NT2/D1 (cell line): ENCODE data around the gene PPP1R9A.
"Not testable (repeated sequence)": the region's sequence is repeated elsewhere in the genome, so short reads cannot be mapped to it uniquely, and the experiment has no call there.

Source experiments
- DNase-seq: peaks from one replicate; pipeline ENCODE4 v3.0.0-alpha.2; 2011; ENCODE audit warnings: low read depth, low spot score
- H3K27me3 ChIP-seq: 2 replicates; pipeline ENCODE4 v1.6.0; 2011; ENCODE audit warnings: mild to moderate bottlenecking; ENCODE audit not compliant: insufficient read length, insufficient read depth
- H3K36me3 ChIP-seq: 2 replicates; pipeline ENCODE4 v1.6.1; 2011; ENCODE audit warnings: mild to moderate bottlenecking, low read length, mixed read lengths; ENCODE audit not compliant: insufficient read depth, insufficient read length
- H3K4me1 ChIP-seq: 2 replicates; pipeline ENCODE4 v1.5.1; 2011; ENCODE audit not compliant: insufficient read depth, insufficient read length
- H3K4me3 ChIP-seq: 2 replicates; pipeline ENCODE4 v1.5.1; 2011; ENCODE audit warnings: low read depth; ENCODE audit not compliant: insufficient read length
- H3K9ac ChIP-seq: 2 replicates; pipeline ENCODE4 v1.6.0; 2011; ENCODE audit warnings: low read depth; ENCODE audit not compliant: insufficient read length
- H3K9me3 ChIP-seq: 2 replicates; pipeline ENCODE4 v1.5.1; 2011; ENCODE audit warnings: mild to moderate bottlenecking, low read length; ENCODE audit not compliant: insufficient read depth
- SUZ12 ChIP-seq: IDR thresholded peaks from 2 replicates; pipeline ENCODE4 v1.6.1; 2011; ENCODE audit not compliant: insufficient read length, insufficient read depth; ENCODE audit errors: extremely low read depth
- YY1 ChIP-seq: IDR thresholded peaks from 2 replicates; pipeline ENCODE4 v1.6.1; 2011; ENCODE audit not compliant: insufficient read length, insufficient read depth
- ZNF274 ChIP-seq: IDR thresholded peaks from 2 replicates; pipeline ENCODE4 v1.6.1; 2011; ENCODE audit warnings: mild to moderate bottlenecking, low read depth, low read length

The PPP1R9A gene

GRCh38 chr7:94980418-94981142 is 73.2 kb downstream of the PPP1R9A start:
- H3K9me3 ChIP-seq, result no peaks in the 10 kb centered on the region
- no peaks in the 10 kb centered on the region for H3K27me3 ChIP-seq
- H3K36me3 ChIP-seq, result no peaks in the 10 kb centered on the region
- DNase-seq, result no peak
- H3K4me3 ChIP-seq, result no peak overlapping the region
- H3K9ac ChIP-seq, result no peak overlapping the region
- no peaks in the 10 kb centered on the region for H3K4me1 ChIP-seq
- TF ChIP-seq SUZ12 (no peak), YY1 (no peak), ZNF274 (no peak)

- no peak overlapping the region for H3K9ac ChIP-seq
- no peaks in the 10 kb centered on the region for H3K36me3 ChIP-seq
- no peak overlapping the region for H3K4me3 ChIP-seq
- no peaks in the 10 kb centered on the region for H3K27me3 ChIP-seq
- TF ChIP-seq SUZ12 (no peak), ZNF274 (no peak), YY1 (no peak)
- no peak for DNase-seq
- H3K9me3 ChIP-seq, result no peaks in the 10 kb centered on the region
- no peaks in the 10 kb centered on the region for H3K4me1 ChIP-seq
Observed at GRCh38 chr7:94995921-94996320, 88.5 kb downstream of the PPP1R9A start.

DNA sequence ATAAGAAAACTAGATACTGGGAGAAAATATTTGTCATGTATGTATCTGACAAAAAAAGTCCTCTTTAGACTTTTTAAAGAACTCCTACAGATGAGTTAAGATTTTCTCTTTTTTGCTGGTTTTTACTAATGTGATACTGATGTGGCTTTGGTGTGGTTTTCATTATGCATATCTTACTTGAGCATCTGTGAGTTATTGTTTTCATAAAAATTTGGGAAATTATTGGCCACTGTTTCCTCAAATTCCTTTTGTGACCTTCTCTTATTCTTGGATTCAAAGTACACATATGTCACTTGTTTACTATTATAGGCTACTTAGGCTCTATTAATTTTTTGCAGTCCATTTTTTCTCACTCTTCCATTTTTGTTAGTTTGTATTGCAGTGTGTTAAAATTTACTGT is 89.0 kb downstream of the PPP1R9A start:
- Histone ChIP-seq H3K4me3 (no peak overlapping the region), H3K36me3 (no peaks in the 10 kb centered on the region), H3K9me3 (no peaks in the 10 kb centered on the region), H3K27me3 (no peaks in the 10 kb centered on the region), H3K4me1 (no peaks in the 10 kb centered on the region), H3K9ac (no peak overlapping the region)
- no peak for DNase-seq
- TF ChIP-seq YY1, result no peak
- no peak for TF ChIP-seq SUZ12
- no peak for TF ChIP-seq ZNF274

GRCh38 chr7:94997547-94997946 is 90.2 kb downstream of the PPP1R9A start:
- no peak for DNase-seq
- no peaks in the 10 kb centered on the region for H3K36me3 ChIP-seq
- H3K9me3 ChIP-seq, result no peaks in the 10 kb centered on the region
- H3K4me3 ChIP-seq, result no peak overlapping the region
- TF ChIP-seq SUZ12 (no peak), ZNF274 (no peak), YY1 (no peak)
- H3K4me1 ChIP-seq, result no peaks in the 10 kb centered on the region
- H3K9ac ChIP-seq, result no peak overlapping the region
- no peaks in the 10 kb centered on the region for H3K27me3 ChIP-seq

GRCh38 chr7:94998266-94999068 is 91.1 kb downstream of the PPP1R9A start:
- H3K36me3 ChIP-seq, result no peaks in the 10 kb centered on the region
- no peak overlapping the region for H3K9ac ChIP-seq
- no peaks in the 10 kb centered on the region for H3K4me1 ChIP-seq
- H3K9me3 ChIP-seq, result no peaks in the 10 kb centered on the region
- no peak for TF ChIP-seq ZNF274
- TF ChIP-seq YY1, result no peak
- TF ChIP-seq SUZ12, result no peak
- no peaks in the 10 kb centered on the region for H3K27me3 ChIP-seq
- H3K4me3 ChIP-seq, result no peak overlapping the region
- no peak for DNase-seq

DNA sequence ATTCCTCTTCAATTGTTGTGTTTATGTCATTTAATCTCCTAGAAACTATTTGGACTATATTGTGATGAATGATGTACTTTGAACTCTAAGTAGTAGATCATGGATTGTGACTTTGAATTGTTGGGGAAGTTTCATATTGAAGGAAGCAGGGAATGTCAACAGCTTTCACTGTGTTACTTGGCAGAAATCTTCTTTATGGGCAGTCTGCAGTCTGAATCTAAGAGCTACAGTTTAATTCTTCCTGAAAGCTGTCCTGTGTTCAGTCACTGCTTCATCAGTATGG is 91.6 kb downstream of the PPP1R9A start:
- no peak overlapping the region for H3K9ac ChIP-seq
- H3K27me3 ChIP-seq, result no peaks in the 10 kb centered on the region
- H3K4me3 ChIP-seq, result no peak overlapping the region
- no peaks in the 10 kb centered on the region for H3K9me3 ChIP-seq
- no peak for DNase-seq
- H3K36me3 ChIP-seq, result no peaks in the 10 kb centered on the region
- no peaks in the 10 kb centered on the region for H3K4me1 ChIP-seq
- TF ChIP-seq ZNF274 (no peak), SUZ12 (no peak), YY1 (no peak)

DNA sequence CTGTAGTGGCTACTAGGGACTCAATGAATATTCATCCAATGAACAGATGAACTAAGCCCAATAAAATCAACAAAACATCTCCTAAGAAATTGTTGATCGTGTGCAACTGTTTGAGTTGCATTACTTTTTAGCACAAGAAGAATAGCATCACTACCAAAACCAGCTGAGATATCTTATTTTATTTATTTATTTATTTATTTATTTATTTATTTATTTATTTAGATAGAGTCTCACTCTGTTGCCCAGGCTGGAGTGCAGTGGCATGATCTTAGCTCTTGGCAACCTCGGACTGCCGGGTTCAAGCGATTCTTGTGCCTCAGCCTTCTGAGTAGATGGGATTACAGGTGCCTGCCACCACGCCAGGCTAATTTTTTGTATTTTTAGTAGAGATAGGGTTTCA is 92.2 kb downstream of the PPP1R9A start:
- not testable (repeated sequence) for H3K27me3 ChIP-seq, H3K9ac ChIP-seq, H3K4me3 ChIP-seq, H3K9me3 ChIP-seq, H3K4me1 ChIP-seq, H3K36me3 ChIP-seq, DNase-seq
